ENCODE measurements around the gene MAGED4.
"Not testable (repeated sequence)": the region's sequence is repeated elsewhere in the genome, so short reads cannot be mapped to it uniquely, and the experiment has no call there.

The MAGED4 gene, protein sequence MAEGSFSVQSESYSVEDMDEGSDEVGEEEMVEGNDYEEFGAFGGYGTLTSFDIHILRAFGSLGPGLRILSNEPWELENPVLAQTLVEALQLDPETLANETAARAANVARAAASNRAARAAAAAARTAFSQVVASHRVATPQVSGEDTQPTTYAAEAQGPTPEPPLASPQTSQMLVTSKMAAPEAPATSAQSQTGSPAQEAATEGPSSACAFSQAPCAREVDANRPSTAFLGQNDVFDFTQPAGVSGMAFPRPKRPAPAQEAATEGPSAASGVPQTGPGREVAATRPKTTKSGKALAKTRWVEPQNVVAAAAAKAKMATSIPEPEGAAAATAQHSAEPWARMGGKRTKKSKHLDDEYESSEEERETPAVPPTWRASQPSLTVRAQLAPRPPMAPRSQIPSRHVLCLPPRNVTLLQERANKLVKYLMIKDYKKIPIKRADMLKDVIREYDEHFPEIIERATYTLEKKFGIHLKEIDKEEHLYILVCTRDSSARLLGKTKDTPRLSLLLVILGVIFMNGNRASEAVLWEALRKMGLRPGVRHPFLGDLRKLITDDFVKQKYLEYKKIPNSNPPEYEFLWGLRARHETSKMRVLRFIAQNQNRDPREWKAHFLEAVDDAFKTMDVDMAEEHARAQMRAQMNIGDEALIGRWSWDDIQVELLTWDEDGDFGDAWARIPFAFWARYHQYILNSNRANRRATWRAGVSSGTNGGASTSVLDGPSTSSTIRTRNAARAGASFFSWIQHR
- 0 to 0.04 (median 0) reads per million in 18 experiments for total RNA-seq

DNA sequence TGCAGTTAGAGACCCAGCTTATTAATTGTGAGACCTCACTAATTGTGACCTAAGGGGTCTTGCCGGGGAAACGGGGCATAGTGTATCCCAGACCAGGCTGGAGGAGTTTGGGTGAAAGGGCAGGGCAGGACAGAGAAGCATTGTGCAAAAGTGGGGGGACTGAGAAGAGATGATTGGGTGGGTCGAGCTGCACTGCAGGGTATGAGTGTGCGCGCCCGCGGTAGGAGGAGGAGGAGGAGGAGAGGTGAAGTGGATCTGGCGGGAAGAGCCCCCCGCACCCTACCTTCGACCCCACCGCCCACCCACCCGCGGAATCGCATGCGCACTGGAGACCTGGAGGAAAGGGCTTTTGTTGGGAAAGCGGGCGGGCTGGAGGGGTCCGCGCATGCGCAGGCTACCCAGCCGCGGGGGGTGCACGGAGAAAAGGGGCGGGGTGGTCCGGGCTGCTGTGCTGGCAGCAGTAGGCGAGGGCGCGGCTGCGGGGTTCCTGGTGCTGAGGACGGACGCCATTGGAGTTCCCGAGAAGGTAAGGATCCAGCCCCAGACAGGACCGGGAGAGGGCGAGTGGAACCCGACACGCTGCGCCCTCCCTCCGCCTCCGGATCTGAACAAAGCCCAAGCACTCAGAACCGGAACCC lies at the start of gene MAGED4:
MAGED4 (plus strand) TSS at position 449 of the 638 bp plus-strand sequence. CDS start 1,035 bp downstream, outside the sequence.
- not testable (repeated sequence) for DNase-seq

GRCh38 chrX:52138830-52139544 lies 45.7 kb upstream of the MAGED4 start:
- DNase-seq, result no peak

DNA sequence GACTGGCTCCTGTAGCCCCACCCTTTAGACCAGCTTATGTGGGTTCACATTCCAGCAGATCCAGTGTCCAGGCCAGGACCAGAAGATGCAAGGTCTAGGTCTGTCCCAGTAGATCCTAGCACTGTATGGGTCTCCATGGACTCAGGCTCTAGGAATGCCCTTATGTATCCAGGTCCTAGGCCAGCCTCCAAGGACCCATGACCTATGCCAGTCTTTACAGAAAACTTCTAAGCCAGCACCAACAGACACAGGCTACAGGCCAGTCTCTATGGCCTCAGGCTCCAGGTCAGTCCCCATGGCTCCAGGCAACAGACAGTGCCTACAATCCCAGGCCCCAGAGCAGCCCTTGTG lies 45.2 kb upstream of the MAGED4 start:
- DNase-seq, result no peak

DNA sequence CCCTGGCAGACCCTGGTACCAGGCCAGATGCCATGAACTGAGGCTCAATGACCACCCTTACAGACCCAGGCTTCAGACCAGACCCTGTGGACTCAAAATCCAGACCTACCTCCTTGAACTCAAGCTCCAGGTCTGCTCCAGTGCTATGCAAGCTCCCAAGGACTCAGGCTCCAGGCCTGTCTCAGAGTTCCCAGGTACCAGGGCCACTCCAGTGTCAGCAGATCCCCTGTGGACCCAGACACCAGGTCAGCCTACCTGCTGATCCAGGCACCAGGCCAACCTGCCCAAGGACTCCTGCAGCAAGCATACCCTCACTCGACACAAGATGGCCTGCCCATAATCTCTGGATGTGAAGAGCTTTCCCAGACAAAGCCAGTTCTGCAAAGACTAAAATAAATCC lies 44.7 kb upstream of the MAGED4 start:
- DNase-seq, result no peak

- not testable (repeated sequence) for DNase-seq
These were observed 34.0 kb upstream of the MAGED4 start for GRCh38 chrX:52150667-52151066.

DNA sequence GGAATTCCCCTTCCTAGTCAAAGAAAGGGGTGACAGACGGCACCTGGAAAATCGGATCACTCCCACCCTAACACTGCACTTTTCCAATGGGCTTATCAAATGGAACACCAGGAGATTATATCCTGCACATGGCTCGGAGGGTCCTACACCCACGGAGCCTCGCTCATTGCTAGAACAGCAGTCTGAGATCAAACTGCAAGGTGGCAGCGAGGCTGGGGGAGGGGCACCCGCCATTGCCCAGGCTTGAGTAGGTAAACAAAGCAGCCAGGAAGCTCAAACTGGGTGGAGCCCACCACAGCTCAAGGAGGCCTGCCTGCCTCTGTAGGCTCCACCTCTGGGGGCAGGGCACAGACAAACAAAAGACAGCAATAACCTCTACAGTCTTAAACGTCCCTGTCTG lies 24.5 kb upstream of the MAGED4 start:
- DNase-seq, result not testable (repeated sequence)

GRCh38 chrX:52166840-52167239 lies 17.8 kb upstream of the MAGED4 start:
- DNase-seq, result no peak

GRCh38 chrX:52171055-52171454 lies 13.6 kb upstream of the MAGED4 start:
- DNase-seq, result not testable (repeated sequence)

- not testable (repeated sequence) for DNase-seq
These were observed 378 bp downstream of the MAGED4 start for GRCh38 chrX:52185078-52185453.

DNA sequence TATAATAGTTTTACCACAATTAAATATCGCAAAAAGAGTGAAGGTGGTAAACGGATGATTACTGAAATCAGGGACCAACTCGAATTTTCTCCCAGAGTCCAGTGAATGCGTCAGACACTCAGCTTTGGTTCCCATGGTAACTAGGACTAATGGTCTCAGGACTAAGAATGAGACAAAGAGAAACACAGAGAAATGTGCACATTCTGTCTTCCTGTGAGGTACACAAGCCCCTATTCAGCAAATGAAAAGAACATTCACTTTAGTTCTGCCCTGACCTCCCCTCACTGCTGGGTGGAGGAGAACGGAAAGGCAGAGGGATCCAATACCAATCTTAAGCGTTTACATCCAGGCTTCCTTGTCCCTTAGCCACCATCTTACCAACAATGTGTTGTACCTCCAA lies 26.7 kb downstream of the MAGED4 start:
- DNase-seq, result not testable (repeated sequence)

GRCh38 chrX:52213276-52213675 lies 28.6 kb downstream of the MAGED4 start:
- no peak for DNase-seq

DNA sequence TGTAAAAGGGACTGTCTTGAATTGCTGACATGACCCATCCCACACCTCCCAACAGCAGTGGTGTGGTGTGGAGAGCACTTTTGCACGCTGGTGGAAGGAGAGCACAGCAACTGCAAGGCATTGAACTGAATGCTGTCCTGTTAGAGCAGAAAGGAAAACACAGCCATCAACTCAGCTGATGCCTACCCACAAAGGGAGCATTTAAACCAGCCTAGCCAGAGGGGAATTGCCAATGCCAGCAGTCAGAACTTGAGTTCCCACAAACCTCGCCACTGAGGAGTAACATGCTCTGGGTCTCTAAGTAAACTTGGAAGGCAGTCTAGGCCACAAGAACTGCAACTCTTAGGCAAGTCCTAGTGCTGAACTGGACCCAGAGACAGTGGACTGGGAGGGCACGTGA lies 31.9 kb downstream of the MAGED4 start:
- DNase-seq, result no peak

- DNase-seq, result no peak
These were observed 32.9 kb downstream of the MAGED4 start for GRCh38 chrX:52217494-52218160.

- DNase-seq, result no peak
These were observed 36.2 kb downstream of the MAGED4 start for GRCh38 chrX:52220936-52221335.

Measured in inflammatory macrophage (primary cell).